GM18507 (cell line): ENCODE data around the gene RALGPS1.

ENCODE experiments used
- DNase-seq: peaks from one replicate; pipeline ENCODE4 v3.0.0; 2011; ENCODE audit warnings: low read depth; ENCODE audit not compliant: insufficient read length; ENCODE audit errors: extremely low spot score
- FAIRE-seq: peaks from 2 replicates; lab custom pipeline; 2011; peaks lifted over from hg19 to GRCh38; lab: Jason Lieb, UNC

The RALGPS1 gene

DNA sequence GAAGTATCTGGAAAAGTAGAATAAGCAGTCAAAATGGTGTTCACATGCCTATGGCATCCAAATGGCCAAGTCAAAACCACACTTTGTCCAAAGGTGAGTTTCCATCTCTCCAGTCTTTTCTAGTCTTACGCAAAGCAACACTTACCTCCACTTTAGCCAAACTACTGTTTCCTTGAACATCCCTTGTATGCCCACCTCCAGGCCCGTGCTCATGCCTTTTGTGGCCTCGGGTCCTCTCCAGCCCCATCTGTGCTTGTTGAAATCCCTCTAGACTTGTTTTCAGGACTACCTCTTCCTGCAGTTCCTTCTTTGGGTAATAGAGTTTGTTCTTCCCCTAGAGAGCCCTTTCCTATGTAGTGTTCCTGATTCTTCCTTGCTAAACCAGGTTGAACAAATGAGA lies 146.8 kb downstream of the RALGPS1 start:
- FAIRE-seq (no peak), DNase-seq (no peak)

- DNase-seq (no peak), FAIRE-seq (no peak)
Observed at GRCh38 chr9:127064335-127064734, 149.8 kb downstream of the RALGPS1 start.

DNA sequence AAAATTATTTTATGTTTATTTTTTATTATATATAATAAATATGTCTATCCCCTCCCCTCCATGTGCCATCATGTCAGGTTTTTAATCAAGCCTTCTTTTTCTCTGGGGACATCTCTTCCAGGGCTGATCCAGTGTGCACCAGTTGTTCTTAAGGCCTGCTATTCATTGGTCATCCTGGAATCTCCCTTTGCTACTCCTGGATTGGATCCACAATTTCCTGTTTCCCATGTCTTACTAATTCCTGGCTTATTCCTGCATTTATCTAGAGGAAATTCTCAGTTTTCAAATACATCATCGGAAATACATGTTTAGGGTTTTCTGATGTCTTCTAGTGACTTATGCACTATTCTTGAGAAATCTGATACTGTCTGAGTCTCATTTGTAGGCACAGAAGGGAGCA lies 151.0 kb downstream of the RALGPS1 start:
- FAIRE-seq (no peak), DNase-seq (no peak)

- FAIRE-seq (no peak), DNase-seq (no peak)
Observed at GRCh38 chr9:127066060-127066850, 151.7 kb downstream of the RALGPS1 start.

- FAIRE-seq (no peak), DNase-seq (no peak)
Observed at GRCh38 chr9:127066851-127067136, 152.2 kb downstream of the RALGPS1 start.

DNA sequence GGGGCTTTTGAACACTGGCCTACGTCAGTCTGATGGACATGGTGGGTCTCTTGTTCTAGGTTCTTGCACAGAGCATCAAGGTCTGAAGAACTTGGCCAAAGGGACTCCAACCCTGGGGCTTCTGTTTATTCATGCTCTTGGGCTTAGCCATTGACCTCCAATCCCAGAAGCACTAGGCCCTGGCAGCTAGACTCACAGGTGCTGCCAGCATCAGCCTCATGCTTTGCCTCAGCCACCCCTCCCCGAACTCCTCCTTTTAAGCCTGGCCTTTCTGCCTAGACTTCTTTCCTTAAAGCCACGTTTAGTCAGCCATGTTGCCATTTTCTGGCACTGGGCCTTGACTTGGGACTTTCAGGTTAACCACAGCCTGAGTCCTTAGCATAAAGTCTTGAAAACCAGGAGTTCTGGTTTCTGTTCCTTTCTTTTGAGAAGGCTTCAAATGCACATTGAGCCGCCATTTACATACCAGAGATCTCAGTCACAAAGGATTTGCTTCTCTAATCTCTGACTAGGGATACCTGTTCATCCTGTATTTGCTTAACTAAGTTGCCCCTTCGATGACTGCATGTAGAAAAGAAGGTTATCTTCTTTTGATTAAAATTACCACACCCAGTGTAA lies 153.1 kb downstream of the RALGPS1 start:
- FAIRE-seq, result no peak
- DNase-seq, result no peak

DNA sequence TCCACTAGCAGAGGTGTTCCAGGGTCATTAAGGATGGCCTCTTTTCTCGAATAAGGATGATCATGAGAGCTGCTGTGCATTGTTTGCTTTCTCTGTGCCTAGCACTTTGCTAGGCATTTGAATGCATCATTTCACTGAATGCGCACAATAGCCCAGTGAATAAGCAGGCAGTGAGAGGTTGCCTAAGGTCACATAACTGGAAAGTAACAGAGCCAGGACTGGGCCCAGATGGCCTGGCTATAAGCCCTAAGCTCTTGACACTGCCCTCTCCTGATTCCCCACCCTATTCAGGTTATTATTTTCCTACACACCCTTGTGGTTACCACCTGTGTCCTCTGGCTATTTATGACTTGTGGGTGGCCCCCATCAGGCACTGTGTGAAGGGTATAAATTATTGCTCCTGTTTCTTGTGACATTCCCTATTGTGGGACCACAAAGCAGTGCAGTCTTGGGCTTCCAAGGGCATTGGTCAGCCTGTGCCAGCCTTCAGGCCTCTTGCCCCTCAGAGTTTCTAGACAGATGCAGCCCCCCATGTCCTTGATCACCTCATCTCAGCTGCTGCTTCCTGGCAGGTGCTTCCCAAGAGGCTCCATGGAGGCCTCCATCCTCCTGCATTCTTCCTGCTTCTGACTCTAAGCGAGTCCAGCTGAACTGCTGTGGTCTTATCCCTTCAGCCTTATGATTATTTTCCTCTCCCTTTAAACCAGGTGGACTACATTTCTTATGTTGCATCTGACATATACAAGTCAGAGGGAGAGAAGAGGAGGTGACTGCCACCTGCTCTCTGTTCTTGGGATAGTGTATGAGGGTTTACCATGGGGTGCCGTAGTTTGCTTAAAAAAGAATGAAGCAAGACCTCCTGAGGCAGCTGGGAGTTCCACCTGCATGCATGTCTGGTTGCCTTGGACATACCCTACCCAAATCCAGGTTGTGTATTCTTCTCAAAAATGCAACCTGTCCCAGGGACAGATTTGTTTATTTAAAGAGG lies 160.3 kb downstream of the RALGPS1 start:
- FAIRE-seq (no peak), DNase-seq (no peak)

DNA sequence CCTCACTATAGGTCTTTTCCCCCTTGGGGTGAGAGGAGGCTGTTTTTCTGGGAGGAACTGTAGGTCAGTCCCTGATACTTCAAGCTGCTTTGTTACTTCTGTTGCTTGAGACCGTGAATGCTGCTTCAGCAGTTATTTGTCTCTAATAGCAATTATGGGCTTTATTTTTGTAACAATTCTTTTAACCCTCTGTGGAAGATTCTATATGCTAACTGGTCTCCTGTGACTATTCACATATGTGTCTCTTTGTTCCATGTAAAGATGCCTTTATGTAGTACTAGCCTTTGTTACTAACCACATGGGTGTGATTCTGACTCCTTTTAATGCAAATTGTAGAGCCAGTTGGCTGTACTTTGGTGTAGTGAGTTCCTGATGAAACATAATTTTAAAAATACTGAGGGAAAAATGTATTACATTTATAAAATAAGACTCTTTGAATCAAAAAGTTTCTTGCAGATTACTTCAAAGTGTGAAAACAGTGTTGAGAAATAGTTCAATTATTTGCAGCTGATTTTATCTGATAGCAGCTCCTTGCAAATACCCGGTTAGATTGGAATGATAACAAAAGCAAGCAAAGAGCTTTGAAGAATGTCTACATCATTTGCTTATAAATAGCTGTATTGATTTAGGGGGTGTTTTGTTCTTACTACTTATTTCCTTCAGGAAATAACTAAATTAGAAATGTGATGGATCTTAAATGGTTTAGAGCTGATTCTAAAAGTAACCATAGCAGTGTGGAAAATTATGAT lies 161.2 kb downstream of the RALGPS1 start:
- no peak for DNase-seq

GRCh38 chr9:127076860-127077643 lies 162.5 kb downstream of the RALGPS1 start:
- DNase-seq (no peak), FAIRE-seq (no peak)

More for the DNA sequence above, 161.2 kb downstream of the RALGPS1 start:
- no peak for FAIRE-seq

- FAIRE-seq (no peak), DNase-seq (no peak)
Observed at GRCh38 chr9:127077644-127077946, 163.0 kb downstream of the RALGPS1 start.

GRCh38 chr9:127078336-127078735 lies 163.8 kb downstream of the RALGPS1 start:
- FAIRE-seq (no peak), DNase-seq (no peak)

GRCh38 chr9:127078988-127079387 lies 164.4 kb downstream of the RALGPS1 start:
- no peak for FAIRE-seq

GRCh38 chr9:127079446-127080140 lies 165.0 kb downstream of the RALGPS1 start:
- FAIRE-seq (no peak), DNase-seq (no peak)

More at GRCh38 chr9:127078988-127079387, 164.4 kb downstream of the RALGPS1 start:
- no peak for DNase-seq

- DNase-seq (no peak), FAIRE-seq (no peak)
Observed at GRCh38 chr9:127081250-127082185, 166.9 kb downstream of the RALGPS1 start.

- DNase-seq, result no peak
- no peak for FAIRE-seq
Observed at GRCh38 chr9:127083138-127083980, 168.8 kb downstream of the RALGPS1 start.
